Renal pelvis (tissue), 4 donors: ENCODE data around the gene BCDIN3D. TPM values are rescaled to one million over a fixed set of nuclear protein-coding genes. Genes with fewer than 3 reads are reported as not detected.

Experiments used
- DNase-seq: peaks from one replicate; pipeline ENCODE4 v3.0.0-alpha.2; 2013
- polyA plus RNA-seq, 3 donors: library from polyadenylated mRNA; unstranded; fragments of 120-200 nt; gene quantifications; one replicate each; pipeline ENCODE4 v1.2.1, GENCODE V29; 2013; ENCODE audit not compliant: insufficient read length in 3 of 3

The BCDIN3D gene
- polyA plus RNA-seq, 3 donors: 7.4 to 9.7 (median 9.4) TPM

DNA sequence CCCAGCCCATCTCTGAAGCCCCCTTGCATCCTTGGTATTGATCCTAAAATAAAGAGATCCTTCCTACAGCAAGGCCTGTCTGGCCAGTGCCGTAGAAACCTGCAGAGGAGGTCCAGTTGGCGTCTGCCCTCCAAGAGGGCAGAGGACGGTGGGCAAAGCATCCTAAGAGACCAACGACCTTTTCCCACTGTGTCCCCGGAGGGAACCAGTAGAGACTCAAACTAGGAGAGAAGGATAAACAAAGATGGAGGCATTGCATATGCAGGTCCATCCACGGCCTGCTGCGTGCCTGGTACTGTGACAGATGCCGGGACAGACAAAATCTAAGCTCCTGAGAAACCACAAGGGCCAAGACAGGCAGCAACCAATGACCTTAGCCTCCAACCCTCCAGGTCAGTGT, 18.5 kb downstream of the BCDIN3D start:
- DNase-seq: no peak

DNA sequence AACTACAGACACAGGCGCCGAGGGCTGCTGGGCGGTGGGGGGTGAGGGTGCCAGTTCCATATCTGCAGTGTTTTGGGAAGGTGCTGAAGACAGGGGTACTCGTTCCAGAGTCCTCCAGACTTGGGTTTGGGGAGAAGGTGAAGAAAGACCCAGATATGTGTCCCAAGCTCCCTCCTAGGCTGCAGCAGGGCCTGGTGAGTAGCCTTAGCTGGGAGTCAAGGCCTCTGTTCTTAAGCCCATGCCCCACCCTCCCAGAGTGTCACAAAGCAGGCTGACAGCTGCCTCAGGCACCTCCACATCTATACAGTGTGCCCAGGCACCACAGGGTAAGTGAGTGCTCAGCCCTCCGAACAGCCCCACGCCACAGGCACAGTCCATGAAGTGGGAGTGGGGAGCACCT, 19.0 kb downstream of the BCDIN3D start:
- no peak for DNase-seq

DNA sequence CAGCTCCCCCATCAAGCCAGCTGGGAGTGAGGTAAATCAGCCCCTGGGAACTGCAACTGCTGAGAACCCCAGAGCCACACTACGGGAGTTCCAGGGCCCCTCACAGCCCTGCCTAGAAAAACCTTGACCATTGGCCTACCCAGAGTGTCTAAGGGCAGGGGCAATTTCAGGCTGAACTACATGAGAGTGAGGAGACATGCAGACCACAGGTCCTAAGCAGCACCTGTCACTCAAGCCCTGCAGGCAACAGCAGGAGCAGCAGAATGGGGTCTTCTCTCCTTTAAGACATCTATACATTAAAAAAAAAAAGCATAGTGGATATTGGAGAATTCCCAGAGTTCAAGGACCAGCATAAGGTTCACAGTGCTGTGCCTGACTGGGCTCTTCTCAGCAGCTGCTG, 19.6 kb downstream of the BCDIN3D start:
- DNase-seq: no peak

GRCh38 chr12:49821373-49822287, 21.3 kb downstream of the BCDIN3D start:
- DNase-seq: no peak

DNA sequence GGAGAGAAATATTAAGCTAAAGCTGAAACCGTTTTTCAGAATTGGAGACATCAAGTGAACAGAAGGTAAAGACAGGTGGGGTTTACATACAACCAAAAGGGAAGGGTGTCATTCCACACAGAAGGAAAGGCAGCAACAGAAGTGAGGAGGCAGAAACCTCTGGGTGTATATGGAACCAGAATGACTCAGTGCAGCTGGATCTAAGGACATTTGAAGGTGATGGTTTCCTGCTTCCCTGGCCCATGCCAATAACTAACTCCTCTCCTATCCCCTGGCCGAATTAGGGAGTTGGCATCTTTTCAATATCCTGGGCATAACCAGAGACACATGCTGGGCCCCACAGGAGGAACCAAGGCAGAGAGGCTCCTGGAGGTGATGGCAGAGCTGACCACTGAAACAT, 23.1 kb downstream of the BCDIN3D start:
- DNase-seq: no peak

DNA sequence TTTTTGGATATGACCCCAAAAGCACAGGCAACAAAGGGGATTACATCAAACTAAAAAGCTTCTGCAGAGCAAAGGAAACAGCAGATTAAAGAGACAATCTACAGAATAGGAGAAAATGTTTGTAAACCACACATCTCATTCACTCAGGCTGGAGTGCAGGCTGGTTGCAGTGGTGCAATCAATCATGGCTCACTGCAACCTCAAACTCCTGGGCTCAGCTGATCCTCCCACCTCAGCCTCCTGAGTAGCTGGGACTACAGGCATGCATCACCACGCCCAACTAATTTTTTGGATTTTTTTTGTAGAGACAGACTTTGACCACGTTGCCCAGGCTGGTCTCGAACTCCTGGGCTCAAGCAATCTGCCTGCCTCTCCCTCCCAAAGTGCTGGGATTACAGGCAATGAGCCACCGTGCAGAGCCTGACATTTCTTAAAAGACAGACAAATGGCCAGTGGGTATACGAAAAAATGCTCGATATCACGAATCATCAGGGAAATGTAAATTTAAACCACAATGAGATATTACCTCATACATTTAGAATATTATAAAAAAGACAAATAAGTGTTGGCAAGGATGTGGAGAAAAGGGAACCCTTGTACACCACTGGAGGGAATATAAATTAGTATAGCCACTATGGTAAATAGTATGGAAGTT, 24.5 kb downstream of the BCDIN3D start:
- no peak for DNase-seq

- DNase-seq: no peak
Observed at GRCh38 chr12:49813131-49813530, 29.8 kb downstream of the BCDIN3D start.

DNA sequence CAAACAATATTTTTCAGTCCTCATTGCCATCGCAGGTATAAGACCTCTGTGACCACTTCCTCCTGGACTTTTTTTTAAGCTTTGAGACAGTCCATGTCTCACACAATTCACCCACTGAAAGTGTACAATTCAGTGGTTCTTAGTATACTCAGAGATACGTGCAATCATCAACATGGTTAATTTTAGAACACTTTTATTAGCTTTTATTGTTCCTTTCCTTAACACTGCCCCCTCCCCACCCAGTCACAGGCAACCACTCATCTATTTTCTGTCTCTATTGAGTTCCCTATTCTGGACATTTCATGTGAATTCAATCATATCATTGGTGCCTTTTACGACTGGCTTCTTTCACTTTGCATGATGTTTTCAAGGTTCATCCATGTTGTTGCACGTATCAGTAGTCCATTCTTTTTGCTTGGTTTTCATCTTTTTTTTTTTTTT, 30.9 kb downstream of the BCDIN3D start:
- no peak for DNase-seq

DNA sequence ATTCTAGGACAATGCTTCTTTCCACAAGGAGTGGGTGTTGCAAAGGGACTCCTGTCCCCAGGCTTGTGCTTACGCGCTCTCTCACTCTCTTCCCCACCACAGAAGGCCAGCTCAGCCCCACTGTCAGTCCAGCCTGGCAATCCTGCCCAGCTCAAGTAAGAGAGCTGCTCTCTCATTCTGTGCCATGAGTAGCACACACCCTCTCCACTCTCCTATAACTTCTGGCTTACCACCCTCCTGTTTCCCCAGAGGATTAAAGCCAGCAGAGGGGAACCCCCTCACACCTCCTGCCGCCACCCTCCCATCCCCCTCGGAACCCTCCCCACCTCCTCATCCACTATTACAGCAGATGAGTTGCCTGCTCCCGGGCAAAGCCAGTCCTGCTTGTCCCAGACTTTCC, 31.8 kb downstream of the BCDIN3D start:
- DNase-seq: no peak

DNA sequence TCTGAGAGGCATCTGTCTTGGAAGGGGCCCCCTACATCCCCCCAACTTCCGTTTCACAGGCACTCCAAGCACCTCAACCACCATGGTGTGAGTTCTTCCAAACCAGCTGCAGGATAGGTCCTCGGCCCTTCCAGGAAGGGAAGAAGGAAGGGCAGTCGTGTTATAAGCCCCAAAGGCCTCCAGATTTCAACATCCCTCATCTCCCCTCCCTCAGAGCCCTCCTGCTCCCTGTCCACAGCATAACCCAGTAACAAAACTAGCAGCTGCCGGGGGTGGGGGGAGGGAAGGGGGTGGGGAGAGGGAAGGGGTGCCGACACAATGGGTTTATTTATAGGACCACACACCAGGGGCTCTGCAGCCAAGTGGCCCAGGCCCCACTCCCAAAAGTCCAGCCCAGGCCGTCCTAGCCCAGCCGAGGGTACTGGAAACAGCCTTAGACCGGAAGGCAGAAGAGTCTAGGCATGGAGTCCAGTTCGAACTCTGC, 33.0 kb downstream of the BCDIN3D start:
- DNase-seq: no peak

GRCh38 chr12:49809381-49809905, 33.5 kb downstream of the BCDIN3D start:
- DNase-seq: no peak

DNA sequence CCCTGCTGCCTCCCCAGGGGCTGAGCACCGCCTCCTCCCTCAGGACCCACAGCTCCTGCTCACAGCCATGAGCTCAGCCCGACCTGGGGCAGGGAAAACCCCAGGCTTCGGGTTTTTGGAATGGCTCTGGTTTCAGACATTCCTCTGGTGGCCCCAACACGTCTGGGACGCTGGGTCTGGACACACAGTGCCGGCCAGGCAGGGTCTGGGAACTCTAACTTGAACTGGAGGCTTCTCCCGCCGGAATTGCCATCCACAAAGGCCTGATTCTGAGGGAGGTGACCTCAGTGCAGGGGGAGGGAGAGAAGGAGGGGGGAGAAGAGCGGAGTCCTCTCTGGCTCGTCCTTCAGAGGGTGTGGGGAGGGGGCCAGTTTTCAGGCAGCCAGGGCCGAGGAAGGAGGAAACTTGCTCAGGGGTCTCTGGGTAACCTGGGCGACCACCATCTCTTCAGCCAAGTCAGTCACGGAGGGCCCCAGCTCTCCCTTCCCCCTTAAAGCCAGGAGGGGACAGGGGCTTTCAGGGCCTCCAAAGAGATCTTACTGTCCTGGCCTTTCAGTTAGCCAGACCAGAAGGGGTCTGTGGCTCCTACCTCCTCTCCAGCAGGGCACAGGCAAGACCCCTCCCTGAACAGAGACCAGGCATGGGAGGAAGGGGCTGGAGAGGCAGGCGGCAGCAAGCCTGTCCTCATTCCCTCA, 34.1 kb downstream of the BCDIN3D start:
- no peak for DNase-seq

DNA sequence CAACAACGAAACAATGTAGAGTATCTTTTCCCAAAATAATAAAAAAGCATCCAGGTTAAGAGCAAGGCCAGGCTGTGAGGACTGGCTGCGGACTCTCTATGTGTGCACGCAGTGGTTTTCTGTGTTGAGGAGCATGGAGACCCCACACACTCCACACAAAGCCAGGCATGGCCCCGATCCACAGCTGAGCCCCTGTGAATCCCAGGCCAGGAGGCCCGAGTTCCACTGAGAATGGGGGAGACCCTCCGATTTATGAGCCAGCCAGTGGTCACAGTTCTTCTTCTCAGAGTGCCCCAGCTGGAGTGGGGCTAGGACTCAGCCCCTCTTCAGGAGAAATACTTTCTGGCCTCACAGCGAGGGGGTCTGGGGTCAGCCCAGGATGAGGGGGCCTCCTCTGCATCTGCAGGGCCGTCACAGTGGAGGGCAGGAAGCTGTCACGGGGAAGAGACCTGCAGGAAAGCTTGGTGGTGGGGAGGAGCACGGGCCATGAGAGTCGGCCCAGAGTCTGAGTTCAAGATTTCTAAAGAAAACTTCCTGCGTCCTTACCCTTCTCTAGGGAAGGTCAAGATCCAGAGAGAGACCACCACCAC, 34.8 kb downstream of the BCDIN3D start:
- DNase-seq: no peak

DNA sequence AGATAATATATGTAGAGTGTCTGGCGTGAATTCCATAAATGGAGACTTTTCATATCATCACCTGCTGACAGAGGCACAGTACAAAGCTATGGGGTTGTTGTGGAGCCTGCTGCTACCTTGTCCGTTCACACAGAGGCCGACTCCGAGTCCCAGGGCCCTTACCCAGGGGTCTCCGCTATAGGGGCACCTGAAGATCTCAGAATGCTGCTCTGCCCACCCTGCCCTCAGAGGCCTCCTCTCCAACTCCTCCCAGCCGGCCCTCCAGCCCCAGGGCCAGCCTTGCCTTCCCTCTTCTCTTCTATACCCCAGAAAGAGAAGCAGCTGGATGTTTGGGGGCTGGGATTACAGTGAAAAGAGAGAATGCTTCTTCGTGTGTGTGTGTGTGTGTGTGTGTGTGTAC, 36.0 kb downstream of the BCDIN3D start:
- DNase-seq: no peak

- no peak for DNase-seq
Observed at GRCh38 chr12:49806321-49806813, 36.5 kb downstream of the BCDIN3D start.

GRCh38 chr12:49805409-49805808, 37.5 kb downstream of the BCDIN3D start:
- DNase-seq: no peak

GRCh38 chr12:49804821-49805220, 38.1 kb downstream of the BCDIN3D start:
- no peak for DNase-seq

GRCh38 chr12:49803693-49804450, 39.0 kb downstream of the BCDIN3D start:
- no peak for DNase-seq

GRCh38 chr12:49801141-49802063, 41.5 kb downstream of the BCDIN3D start:
- no peak for DNase-seq
